Measurements from ENCODE around the gene DCHS1.

Gene DCHS1

DNA sequence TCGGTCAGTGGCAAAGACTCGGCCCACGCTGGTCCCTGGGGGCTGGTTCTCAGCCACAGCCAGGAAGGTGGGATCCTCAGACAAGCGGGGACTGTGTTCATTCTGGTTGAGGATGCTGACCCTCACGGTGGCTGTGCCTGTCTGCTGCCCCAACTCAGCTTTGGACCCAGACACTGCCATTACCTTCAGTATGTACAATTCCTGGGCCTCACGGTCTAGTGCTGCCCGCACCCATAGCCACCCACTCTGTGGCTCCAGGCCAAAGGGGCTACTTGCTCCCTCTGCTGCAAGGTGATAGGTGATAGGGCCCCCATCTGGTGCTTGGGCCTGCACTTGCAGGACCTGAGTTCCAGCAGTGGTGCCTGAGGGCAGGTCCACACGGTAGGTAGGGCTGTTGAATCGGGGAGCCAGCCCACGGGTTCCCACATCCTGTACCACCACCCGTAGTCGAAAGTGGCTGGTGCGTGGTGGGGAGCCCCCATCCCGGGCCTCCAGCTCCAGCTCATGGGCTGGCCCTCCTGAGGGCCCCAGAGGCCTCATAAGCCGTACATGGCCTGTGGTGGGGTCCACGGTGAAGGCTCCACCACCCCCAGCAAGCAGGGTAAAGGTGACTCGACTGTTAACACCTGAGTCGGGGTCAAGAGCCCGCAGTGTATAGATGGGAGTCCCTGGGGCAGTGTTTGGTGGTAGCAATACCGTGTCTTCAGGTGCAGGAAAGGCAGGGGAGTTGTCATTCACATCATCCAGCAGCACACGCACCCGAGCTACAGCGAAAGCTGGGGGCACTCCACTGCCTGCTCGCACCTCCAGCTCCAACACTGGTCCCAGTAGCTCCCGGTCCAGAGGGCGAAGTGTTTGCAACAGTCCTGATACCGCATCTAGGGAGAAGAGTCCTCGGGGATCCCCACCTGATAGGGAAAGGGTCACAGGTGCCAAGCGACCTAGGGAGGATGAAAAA, 23.2 kb downstream of the DCHS1 start:
- Mint-ChIP-seq H3K27ac (no peak overlapping the region), H3K4me1 (peaks cover 14% of the 10 kb centered on the region), H3K9me3 (no peaks in the 10 kb centered on the region), H3K27me3 (no peaks in the 10 kb centered on the region), H3K36me3 (ENCODE audit: low read depth) (no peaks in the 10 kb centered on the region), H3K4me3 (no peak overlapping the region)
- DNase-seq (peak; percentile 31), ATAC-seq (peak; percentile 25)

DNA sequence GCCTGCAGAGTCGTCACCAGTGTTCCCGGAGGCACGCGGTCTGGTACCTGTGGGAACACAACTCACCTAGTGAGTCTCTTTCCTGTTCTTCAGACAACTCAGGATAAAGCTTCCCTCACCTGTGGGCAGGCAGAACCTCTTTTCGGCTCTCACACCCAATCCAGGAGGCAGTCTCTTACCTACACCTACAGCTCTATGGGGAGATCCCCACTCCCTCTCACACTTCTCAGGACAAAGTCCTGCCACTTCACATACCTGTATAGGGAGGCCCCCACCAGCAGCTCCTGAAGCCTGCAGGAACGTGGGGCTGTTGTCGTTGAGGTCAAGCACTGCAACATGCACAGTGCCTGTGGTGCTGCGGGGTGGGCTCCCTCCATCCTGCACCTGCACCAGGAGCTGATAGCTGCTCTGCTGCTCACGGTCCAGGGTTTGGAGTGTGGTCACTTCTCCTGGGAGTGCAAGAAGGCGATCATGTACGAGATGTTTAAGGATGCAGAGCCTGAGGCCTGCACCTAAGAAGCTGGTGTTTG, 24.2 kb downstream of the DCHS1 start:
- Mint-ChIP-seq H3K4me1 (peaks cover 19% of the 10 kb centered on the region), H3K36me3 (ENCODE audit: low read depth) (no peaks in the 10 kb centered on the region), H3K4me3 (no peak overlapping the region)

DNA sequence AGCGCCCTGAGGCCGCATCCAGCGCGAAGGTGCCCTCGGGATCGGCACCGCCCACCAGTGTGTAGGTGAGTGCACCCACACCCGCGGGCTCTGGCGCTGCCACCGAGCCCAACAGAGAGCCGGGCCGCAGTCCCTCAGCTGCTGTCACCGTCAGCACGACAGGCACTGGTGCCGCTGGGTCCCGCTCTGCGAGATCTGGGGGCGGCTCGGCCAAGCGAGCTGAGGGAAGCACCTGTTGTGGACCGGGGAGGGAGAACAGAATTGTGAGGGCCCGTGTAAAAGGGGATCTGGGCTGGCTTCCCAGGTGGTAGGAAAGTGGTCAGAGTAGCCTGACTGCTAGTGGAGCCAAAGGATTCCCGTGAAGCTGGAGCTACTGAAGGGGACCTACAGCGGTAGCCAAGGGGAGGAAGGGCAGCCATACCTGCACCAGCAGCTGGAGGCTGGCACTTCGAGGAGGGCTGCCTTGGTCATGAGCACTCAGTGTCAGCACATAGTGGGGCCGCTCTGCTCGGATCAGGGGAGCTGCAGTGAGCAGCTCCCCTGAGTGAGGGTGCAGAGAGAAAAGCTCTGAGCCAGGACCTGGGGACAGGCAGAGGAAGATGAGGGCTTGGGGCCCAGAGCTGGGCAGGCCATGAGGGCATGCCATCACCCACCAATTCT, 24.8 kb downstream of the DCHS1 start:
- Mint-ChIP-seq H3K9me3 (no peaks in the 10 kb centered on the region), H3K4me3 (no peak overlapping the region), H3K27me3 (no peaks in the 10 kb centered on the region), H3K4me1 (peaks cover 20% of the 10 kb centered on the region), H3K36me3 (ENCODE audit: low read depth) (no peaks in the 10 kb centered on the region), H3K27ac (peak overlapping the region; percentile 31)
- DNase-seq: no peak
- no peak for ATAC-seq

More for the DNA sequence above, 24.2 kb downstream of the DCHS1 start:
- Mint-ChIP-seq H3K9me3 (no peaks in the 10 kb centered on the region), H3K27ac (peak overlapping the region; percentile 31), H3K27me3 (no peaks in the 10 kb centered on the region)
- ATAC-seq (no peak), DNase-seq (no peak)

DNA sequence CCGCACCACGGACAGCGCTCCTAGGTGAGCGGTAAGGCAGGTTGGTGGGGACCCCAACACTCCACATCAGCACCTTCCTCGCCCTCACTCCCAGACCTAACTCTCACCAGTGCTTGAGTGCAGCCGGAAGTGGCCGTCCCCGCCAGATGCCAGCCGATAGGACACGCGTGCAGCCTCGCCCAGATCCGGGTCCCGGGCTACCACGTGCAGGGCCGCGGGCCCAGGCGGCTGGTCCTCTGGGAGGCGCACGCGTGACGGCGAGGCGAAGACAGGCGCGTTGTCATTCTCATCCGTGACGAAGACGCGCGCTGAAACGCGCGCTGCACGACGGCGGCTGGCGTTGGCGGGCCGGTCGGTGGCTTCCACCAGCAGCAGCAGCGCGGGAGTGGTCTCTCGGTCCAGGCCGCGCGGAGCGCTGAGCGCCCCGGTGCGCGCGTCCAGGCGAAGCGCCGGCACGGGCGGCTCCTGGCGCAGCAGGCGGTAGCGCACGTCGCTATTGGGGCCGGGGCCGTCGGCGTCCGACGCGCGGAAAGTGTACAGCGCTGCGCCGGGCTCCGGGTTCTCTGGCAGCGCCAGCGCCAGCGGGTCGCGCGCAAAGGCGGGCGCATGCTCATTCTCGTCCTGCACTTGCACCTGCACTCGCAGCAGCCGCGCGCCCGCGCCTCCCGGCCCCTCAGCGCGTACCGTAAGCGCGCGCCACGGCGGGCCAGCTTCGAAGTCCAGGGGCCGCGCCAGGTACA, 25.5 kb downstream of the DCHS1 start:
- H3K27ac Mint-ChIP-seq: no peak overlapping the region
- H3K27me3 Mint-ChIP-seq: no peaks in the 10 kb centered on the region
- no peaks in the 10 kb centered on the region for H3K36me3 Mint-ChIP-seq (ENCODE audit: low read depth)
- no peak for DNase-seq
- H3K9me3 Mint-ChIP-seq: no peaks in the 10 kb centered on the region
- H3K4me3 Mint-ChIP-seq: no peak overlapping the region
- ATAC-seq: no peak
- peaks cover 20% of the 10 kb centered on the region for H3K4me1 Mint-ChIP-seq

DNA sequence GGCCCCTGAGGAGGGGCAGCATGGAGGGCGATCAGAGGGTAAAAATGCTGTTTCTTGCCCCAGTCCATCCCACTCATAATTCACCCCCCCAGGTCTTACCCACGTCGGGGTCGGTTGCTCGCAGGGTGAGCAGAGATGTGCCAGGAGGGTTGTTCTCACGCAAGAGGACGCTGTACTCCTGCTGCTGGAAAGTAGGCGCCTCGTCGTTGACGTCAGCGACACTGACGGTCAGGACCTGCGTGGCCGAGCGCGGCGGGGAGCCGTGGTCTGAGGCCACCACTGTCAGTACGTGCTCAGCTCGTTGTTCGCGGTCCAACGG, 26.1 kb downstream of the DCHS1 start:
- no peak overlapping the region for H3K27ac Mint-ChIP-seq
- H3K36me3 Mint-ChIP-seq (ENCODE audit: low read depth): no peaks in the 10 kb centered on the region

DNA sequence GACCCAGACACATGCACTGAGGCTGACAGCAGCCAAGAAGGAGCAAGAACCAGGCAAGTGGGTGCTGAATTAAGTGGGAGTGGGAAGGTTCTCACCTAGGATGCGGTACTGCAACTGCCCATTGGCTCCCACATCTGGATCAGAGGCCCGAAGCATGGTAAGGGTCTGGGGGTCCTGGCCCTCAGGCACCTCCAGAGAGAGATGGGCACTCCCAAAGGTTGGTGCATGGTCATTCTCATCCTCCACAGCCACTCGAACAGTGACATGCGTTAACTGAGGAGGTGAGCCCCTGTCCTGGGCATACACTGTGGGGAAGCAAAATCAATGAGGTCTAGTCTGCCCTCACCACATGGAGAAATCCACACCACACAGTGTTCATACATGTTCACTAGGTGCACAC, 27.1 kb downstream of the DCHS1 start:
- DNase-seq: no peak
- H3K4me1 Mint-ChIP-seq: peaks cover 20% of the 10 kb centered on the region
- H3K27me3 Mint-ChIP-seq: no peaks in the 10 kb centered on the region
- H3K4me3 Mint-ChIP-seq: no peak overlapping the region
- H3K9me3 Mint-ChIP-seq: no peaks in the 10 kb centered on the region
- H3K36me3 Mint-ChIP-seq (ENCODE audit: low read depth): no peaks in the 10 kb centered on the region
- H3K27ac Mint-ChIP-seq: no peak overlapping the region
- ATAC-seq: no peak

More for the DNA sequence above, 26.1 kb downstream of the DCHS1 start:
- Mint-ChIP-seq H3K4me1 (peaks cover 20% of the 10 kb centered on the region), H3K4me3 (no peak overlapping the region), H3K9me3 (no peaks in the 10 kb centered on the region), H3K27me3 (no peaks in the 10 kb centered on the region)
- DNase-seq (no peak), ATAC-seq (no peak)

DNA sequence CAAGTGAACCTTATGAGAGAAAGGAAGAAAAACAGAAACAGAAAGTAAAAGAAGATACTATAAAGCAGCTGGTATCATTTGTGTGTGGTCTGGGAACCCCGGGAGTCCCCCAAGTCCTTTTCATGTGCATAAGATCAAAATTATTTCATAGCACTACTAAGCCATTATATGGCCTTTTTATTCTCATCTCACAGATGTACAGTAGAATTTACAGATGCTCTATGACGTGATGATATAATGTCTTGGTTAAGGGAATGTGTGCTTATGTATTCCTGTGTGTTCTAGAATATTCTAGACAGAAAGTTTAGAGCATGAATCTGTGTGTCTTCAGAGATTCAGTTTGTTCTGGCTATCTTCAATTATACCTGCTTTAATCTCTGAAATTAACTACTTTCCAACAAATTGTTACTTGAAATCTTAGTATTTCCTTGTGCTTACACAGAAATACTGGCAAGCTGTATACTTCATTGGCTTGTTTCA, 27.8 kb downstream of the DCHS1 start:
- H3K27me3 Mint-ChIP-seq: no peaks in the 10 kb centered on the region
- no peak overlapping the region for H3K4me3 Mint-ChIP-seq
- ATAC-seq (peak; percentile 38), DNase-seq (no peak)
- H3K36me3 Mint-ChIP-seq (ENCODE audit: low read depth): no peaks in the 10 kb centered on the region
- H3K27ac Mint-ChIP-seq: peak overlapping the region; percentile 66
- H3K4me1 Mint-ChIP-seq: peaks cover 19% of the 10 kb centered on the region
- no peaks in the 10 kb centered on the region for H3K9me3 Mint-ChIP-seq

DNA sequence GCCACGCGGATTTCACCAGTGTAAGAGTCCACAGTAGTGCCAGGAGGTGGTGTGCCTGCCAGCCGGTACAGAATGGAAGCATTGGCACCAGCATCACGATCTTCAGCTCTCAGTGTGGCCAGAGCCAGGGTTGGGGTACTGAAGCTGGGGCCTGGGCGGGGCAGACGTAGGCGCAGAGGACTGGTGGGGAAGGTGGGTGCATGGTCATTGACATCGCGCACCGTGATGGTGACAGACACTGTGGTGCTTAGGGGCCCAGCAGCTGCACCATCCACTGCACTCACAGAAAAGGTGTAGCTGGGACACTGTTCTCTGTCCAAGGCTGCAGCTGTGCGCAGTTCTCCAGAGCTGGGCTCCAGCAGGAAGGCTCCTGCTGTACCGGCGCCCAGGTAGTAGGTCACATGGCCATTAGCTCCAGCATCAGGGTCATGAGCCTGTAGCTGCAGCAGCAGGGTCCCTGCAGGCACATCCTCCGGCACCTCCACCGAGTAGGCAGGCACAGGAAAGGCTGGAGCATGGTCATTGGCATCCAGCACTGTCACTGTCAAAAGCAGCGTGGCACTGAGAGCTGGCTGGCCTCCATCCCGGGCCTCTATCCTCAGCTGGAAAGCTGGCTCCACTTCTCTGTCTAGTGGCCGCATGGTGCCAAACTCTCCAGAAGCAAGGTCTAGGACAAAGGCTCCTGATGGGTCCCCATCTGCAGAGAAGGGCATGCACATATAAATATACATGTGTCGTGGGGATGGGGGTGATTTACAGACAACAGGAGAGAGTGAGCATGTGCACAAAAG, 28.4 kb downstream of the DCHS1 start:
- Mint-ChIP-seq H3K27ac (peak overlapping the region; percentile 66), H3K4me3 (no peak overlapping the region)

DNA sequence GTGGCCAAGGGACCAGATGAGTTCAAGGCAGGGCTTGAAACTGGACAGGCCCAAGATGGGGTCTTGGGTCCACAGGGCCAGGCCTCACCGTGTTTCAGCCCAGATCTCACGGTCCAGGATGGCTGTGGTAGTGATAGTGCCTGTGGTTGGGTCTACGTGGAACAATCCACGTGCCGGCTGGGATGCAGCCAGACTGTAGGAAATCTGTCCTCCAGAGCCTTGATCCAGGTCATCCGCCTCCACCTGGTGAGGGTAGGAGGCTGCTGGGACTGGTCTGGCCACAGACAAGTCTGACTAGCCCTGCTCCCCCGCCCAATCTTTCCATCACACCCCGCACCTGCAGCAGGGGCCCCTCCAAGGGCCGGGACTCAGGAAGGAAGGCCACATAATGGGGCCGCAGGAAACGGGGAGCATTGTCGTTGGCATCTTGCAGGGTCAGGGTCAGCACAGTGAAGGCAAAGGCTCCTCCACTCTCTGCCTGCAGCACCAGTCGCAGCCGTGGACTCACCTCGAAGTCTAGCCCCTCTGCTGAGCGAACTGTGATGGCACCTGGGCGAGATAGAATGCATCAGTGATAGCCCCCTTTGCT, 29.7 kb downstream of the DCHS1 start:
- Mint-ChIP-seq H3K27me3 (no peaks in the 10 kb centered on the region), H3K4me3 (no peak overlapping the region), H3K36me3 (ENCODE audit: low read depth) (no peaks in the 10 kb centered on the region), H3K27ac (no peak overlapping the region), H3K4me1 (peaks cover 16% of the 10 kb centered on the region), H3K9me3 (no peaks in the 10 kb centered on the region)
- DNase-seq: no peak
- no peak for ATAC-seq

More for the DNA sequence above, 28.4 kb downstream of the DCHS1 start:
- DNase-seq (no peak), ATAC-seq (no peak)
- Mint-ChIP-seq H3K4me1 (peaks cover 16% of the 10 kb centered on the region), H3K9me3 (no peaks in the 10 kb centered on the region), H3K27me3 (no peaks in the 10 kb centered on the region), H3K36me3 (ENCODE audit: low read depth) (no peaks in the 10 kb centered on the region)

DNA sequence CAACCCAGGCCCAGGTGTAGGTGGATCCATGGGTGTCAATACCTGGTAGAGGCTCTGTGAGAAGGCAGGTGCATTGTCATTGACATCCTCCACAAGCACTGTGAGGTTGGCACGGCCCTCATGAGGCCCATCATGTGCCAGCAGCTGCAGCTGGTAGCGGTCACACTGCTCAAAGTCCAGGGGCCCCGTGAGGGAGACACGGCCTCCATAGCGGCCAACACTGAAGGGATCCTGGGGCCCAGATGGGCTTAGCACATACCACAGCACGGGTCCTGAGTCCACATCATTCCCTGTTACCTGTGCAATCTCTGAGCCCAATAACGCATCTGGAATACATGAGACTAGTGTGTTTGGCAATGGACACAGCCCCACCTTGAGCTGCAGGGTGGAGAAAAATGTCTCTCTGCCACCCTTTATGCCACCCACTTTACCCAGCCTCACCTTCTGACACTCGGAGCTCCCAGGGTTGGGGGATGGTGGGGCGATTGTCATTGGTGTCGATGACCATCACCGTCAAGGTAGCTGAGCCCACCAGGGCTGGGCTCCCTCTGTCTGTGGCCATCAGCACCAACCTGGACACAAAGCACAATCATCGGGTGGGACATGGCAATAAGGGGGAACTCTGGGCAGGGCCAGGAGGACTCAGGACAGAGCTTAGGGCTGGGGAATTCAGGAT, 30.3 kb downstream of the DCHS1 start:
- Mint-ChIP-seq H3K27ac (no peak overlapping the region), H3K4me1 (peaks cover 16% of the 10 kb centered on the region), H3K4me3 (no peak overlapping the region), H3K36me3 (ENCODE audit: low read depth) (no peaks in the 10 kb centered on the region), H3K27me3 (no peaks in the 10 kb centered on the region), H3K9me3 (no peaks in the 10 kb centered on the region)
- no peak for DNase-seq
- no peak for ATAC-seq

DNA sequence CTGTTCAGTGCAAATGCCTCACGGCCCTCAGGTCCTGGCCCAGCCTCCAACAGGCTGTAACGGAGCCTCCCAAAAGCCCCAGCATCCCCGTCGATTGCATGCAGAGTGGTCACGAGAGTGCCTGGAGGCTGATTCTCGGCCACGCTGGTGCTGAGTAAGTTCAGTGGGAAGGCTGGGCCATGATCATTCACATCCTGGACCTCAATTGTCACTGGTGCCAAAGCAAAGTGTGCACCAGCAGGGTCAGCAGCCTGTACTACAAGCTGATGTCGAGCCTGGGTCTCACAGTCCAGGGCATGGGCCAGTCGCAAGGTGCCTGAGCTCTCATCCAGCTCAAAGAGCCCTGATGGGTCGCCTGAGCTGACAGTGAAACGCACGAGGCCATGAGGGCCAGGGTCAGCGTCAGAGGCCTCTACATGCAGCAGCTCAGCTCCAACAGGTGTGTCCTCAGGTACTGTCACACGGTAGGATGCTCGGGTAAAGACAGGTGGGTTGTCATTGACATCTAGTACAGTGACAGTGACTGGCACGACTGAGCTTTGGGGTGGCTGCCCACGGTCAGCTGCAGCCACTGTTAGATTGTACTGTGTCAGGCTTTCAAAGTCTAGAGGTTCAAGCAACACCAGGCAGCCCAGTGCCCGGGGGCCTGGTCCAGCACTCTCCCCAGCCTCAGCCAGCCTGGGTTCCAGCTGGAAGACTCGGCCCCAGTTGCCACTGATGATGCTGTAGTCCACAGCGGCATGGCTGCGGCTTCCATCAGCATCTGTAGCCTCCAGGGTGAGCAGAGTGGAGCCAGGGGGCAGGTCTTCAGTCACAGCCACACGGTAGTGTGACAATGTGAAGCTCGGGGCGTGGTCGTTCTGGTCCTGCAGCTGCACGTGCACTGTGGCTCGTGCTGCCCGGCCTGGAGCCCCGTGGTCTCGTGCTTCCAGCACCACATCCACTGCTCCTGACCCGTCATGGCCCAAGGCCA, 31.9 kb downstream of the DCHS1 start:
- no peak overlapping the region for H3K4me3 Mint-ChIP-seq
- DNase-seq (no peak), ATAC-seq (no peak)
- H3K9me3 Mint-ChIP-seq: no peaks in the 10 kb centered on the region
- no peaks in the 10 kb centered on the region for H3K36me3 Mint-ChIP-seq (ENCODE audit: low read depth)
- H3K27ac Mint-ChIP-seq: no peak overlapping the region
- H3K27me3 Mint-ChIP-seq: no peaks in the 10 kb centered on the region
- peaks cover 16% of the 10 kb centered on the region for H3K4me1 Mint-ChIP-seq

Measured in activated naive CD8-positive, alpha-beta T cell treated with anti-CD3 and anti-CD28 coated beads, Interleukin-2, amount 50 U/mL, for 24 hours (primary cell).